ENCODE data around the gene SUCNR1.
"Not testable (repeated sequence)": the region's sequence is repeated elsewhere in the genome, so short reads cannot be mapped to it uniquely, and the experiment has no call there.

The SUCNR1 gene

GRCh38 chr3:151916781-151917180 is 43.3 kb downstream of the SUCNR1 start:
- no peaks in the 10 kb centered on the region for H3K4me1 ChIP-seq (ENCODE audit: control insufficient read depth, insufficient read depth, low read length)
- no peak overlapping the region for H3K27ac ChIP-seq (ENCODE audit: insufficient read depth, low read depth, low read length, poor library complexity, severe bottlenecking)
- no peak overlapping the region for H3K4me3 ChIP-seq (ENCODE audit: insufficient read depth, low read depth, low read length)
- H3K27me3 ChIP-seq (ENCODE audit: control insufficient read depth, insufficient read depth, low read length, poor library complexity, severe bottlenecking), result no peaks in the 10 kb centered on the region
- H3K36me3 ChIP-seq (ENCODE audit: control insufficient read depth, insufficient read depth, low read length), result no peaks in the 10 kb centered on the region
- no peaks in the 10 kb centered on the region for H3K9me3 ChIP-seq (ENCODE audit: control insufficient read depth, low read length)

DNA sequence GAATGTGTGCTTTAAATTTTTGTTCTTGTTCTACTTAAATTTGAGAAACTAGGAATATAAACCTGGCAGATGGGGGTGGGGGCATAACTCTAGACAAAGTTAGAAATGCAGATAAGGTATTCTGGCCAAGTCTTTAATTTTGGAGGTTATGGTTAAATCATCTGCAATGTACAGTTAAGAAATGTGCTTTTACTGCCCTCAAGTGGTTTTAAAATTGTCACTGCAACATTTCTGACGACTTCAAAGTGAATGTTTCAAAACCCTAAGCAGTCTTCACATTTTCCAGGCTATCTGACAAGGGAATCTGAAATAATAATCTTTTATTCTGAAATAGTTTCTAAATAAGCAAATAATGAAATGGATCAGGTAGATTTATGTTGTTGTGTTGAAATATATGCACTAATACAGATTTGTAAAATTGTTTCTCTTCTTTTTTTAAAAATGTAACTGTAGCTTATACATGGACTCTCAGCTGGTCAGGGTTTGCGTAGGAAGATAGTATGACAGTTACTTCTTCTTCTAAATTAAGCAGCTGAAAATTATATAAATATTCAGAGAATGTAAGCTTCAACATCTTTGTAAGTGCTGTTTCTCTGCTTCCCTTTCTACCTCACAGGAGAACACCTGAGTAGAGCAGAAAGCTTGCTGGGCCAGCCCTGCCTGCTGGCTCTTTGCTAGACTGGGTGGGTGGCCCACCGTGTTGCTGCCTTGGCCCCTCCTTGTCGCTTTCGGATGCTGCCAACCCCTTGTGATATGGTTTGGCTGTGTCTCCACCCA is 45.0 kb downstream of the SUCNR1 start:
- no peaks in the 10 kb centered on the region for H3K36me3 ChIP-seq (ENCODE audit: control insufficient read depth, insufficient read depth, low read length)
- no peak overlapping the region for H3K4me3 ChIP-seq (ENCODE audit: insufficient read depth, low read depth, low read length)
- no peaks in the 10 kb centered on the region for H3K9me3 ChIP-seq (ENCODE audit: control insufficient read depth, low read length)
- no peak overlapping the region for H3K27ac ChIP-seq (ENCODE audit: insufficient read depth, low read depth, low read length, poor library complexity, severe bottlenecking)
- 63 to 70% methylated on average over 4 of the region's 5 CpGs for WGBS, 2 experiments
- no peaks in the 10 kb centered on the region for H3K4me1 ChIP-seq (ENCODE audit: control insufficient read depth, insufficient read depth, low read length)
- H3K27me3 ChIP-seq (ENCODE audit: control insufficient read depth, insufficient read depth, low read length, poor library complexity, severe bottlenecking), result no peaks in the 10 kb centered on the region

- Histone ChIP-seq H3K27me3 (ENCODE audit: control insufficient read depth, insufficient read depth, low read length, poor library complexity, severe bottlenecking) (no peaks in the 10 kb centered on the region), H3K4me3 (ENCODE audit: insufficient read depth, low read depth, low read length) (no peak overlapping the region)
- 88 to 93% methylated on average over 2 of the region's 2 CpGs for WGBS, 2 experiments
Measured at GRCh38 chr3:151919030-151919328, 45.5 kb downstream of the SUCNR1 start.

GRCh38 chr3:151919446-151919845 is 46.0 kb downstream of the SUCNR1 start:
- H3K36me3 ChIP-seq (ENCODE audit: control insufficient read depth, insufficient read depth, low read length), result no peaks in the 10 kb centered on the region
- no peaks in the 10 kb centered on the region for H3K27me3 ChIP-seq (ENCODE audit: control insufficient read depth, insufficient read depth, low read length, poor library complexity, severe bottlenecking)
- H3K27ac ChIP-seq (ENCODE audit: insufficient read depth, low read depth, low read length, poor library complexity, severe bottlenecking), result no peak overlapping the region
- 90 to 97% methylated on average over 3 of the region's 3 CpGs for WGBS, 2 experiments
- no peaks in the 10 kb centered on the region for H3K4me1 ChIP-seq (ENCODE audit: control insufficient read depth, insufficient read depth, low read length)
- H3K4me3 ChIP-seq (ENCODE audit: insufficient read depth, low read depth, low read length), result no peak overlapping the region
- no peaks in the 10 kb centered on the region for H3K9me3 ChIP-seq (ENCODE audit: control insufficient read depth, low read length)

More at GRCh38 chr3:151919030-151919328, 45.5 kb downstream of the SUCNR1 start:
- H3K4me1 ChIP-seq (ENCODE audit: control insufficient read depth, insufficient read depth, low read length), result no peaks in the 10 kb centered on the region
- H3K9me3 ChIP-seq (ENCODE audit: control insufficient read depth, low read length), result no peaks in the 10 kb centered on the region
- H3K27ac ChIP-seq (ENCODE audit: insufficient read depth, low read depth, low read length, poor library complexity, severe bottlenecking), result no peak overlapping the region
- H3K36me3 ChIP-seq (ENCODE audit: control insufficient read depth, insufficient read depth, low read length), result no peaks in the 10 kb centered on the region

- H3K4me1 ChIP-seq (ENCODE audit: control insufficient read depth, insufficient read depth, low read length), result no peaks in the 10 kb centered on the region
- no peak overlapping the region for H3K27ac ChIP-seq (ENCODE audit: insufficient read depth, low read depth, low read length, poor library complexity, severe bottlenecking)
- H3K9me3 ChIP-seq (ENCODE audit: control insufficient read depth, low read length), result no peaks in the 10 kb centered on the region
- no peaks in the 10 kb centered on the region for H3K36me3 ChIP-seq (ENCODE audit: control insufficient read depth, insufficient read depth, low read length)
- 33 to 57% methylated on average over 1 of the region's 1 CpG for WGBS, 2 experiments
- no peak overlapping the region for H3K4me3 ChIP-seq (ENCODE audit: insufficient read depth, low read depth, low read length)
- no peaks in the 10 kb centered on the region for H3K27me3 ChIP-seq (ENCODE audit: control insufficient read depth, insufficient read depth, low read length, poor library complexity, severe bottlenecking)
Measured at GRCh38 chr3:151923901-151924300, 50.5 kb downstream of the SUCNR1 start.

DNA sequence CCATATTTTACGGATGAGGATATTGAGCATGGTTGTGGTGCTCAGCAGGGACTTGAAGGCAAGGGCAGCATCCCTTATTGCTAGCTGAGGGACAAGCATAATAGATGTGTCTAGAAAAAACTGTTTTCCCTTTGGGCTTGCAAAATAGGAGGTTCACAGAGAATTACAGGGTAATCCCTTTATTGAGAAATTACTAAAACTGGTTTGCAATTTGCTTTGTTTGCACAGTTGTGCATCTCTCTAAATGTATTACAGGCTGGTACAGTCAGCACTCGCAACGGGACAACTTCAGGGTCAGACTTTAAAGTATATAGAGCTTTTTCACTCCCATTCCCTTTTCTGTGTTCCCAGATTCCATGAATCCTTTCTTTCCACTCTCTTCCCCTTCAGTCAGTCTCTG is 51.3 kb downstream of the SUCNR1 start:
- WGBS, 2 experiments, result 94 to 95% methylated on average over 3 of the region's 3 CpGs

GRCh38 chr3:151925419-151925818 is 52.0 kb downstream of the SUCNR1 start:
- H3K27me3 ChIP-seq (ENCODE audit: control insufficient read depth, insufficient read depth, low read length, poor library complexity, severe bottlenecking), result no peaks in the 10 kb centered on the region
- 86 to 90% methylated on average over 4 of the region's 4 CpGs for WGBS, 2 experiments
- H3K4me3 ChIP-seq (ENCODE audit: insufficient read depth, low read depth, low read length), result no peak overlapping the region
- no peaks in the 10 kb centered on the region for H3K4me1 ChIP-seq (ENCODE audit: control insufficient read depth, insufficient read depth, low read length)
- H3K36me3 ChIP-seq (ENCODE audit: control insufficient read depth, insufficient read depth, low read length), result no peaks in the 10 kb centered on the region
- H3K27ac ChIP-seq (ENCODE audit: insufficient read depth, low read depth, low read length, poor library complexity, severe bottlenecking), result no peak overlapping the region
- no peaks in the 10 kb centered on the region for H3K9me3 ChIP-seq (ENCODE audit: control insufficient read depth, low read length)

More for the DNA sequence above, 51.3 kb downstream of the SUCNR1 start:
- Histone ChIP-seq H3K36me3 (ENCODE audit: control insufficient read depth, insufficient read depth, low read length) (no peaks in the 10 kb centered on the region), H3K9me3 (ENCODE audit: control insufficient read depth, low read length) (no peaks in the 10 kb centered on the region), H3K4me3 (ENCODE audit: insufficient read depth, low read depth, low read length) (no peak overlapping the region), H3K27ac (ENCODE audit: insufficient read depth, low read depth, low read length, poor library complexity, severe bottlenecking) (no peak overlapping the region), H3K4me1 (ENCODE audit: control insufficient read depth, insufficient read depth, low read length) (no peaks in the 10 kb centered on the region), H3K27me3 (ENCODE audit: control insufficient read depth, insufficient read depth, low read length, poor library complexity, severe bottlenecking) (no peaks in the 10 kb centered on the region)

DNA sequence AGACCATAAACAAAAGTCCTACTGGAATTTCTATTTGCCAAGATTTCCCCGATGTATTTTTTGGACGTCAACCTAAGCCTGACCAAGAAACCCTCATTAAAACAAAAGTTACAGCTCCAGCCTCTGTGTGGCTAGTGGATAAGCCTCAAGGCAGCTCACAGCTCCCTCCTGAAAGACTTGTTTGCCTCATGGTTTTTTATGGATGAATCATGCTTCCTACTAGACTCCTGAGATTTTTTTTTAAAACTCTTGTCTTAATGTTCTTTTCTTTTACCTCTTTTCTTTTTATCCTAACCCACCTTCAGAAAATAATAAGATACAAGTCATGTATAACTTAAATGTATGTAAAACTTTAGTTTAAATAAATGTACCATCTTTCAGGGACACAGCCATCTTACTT is 52.4 kb downstream of the SUCNR1 start:
- Histone ChIP-seq H3K9me3 (ENCODE audit: control insufficient read depth, low read length) (no peaks in the 10 kb centered on the region), H3K36me3 (ENCODE audit: control insufficient read depth, insufficient read depth, low read length) (no peaks in the 10 kb centered on the region), H3K4me1 (ENCODE audit: control insufficient read depth, insufficient read depth, low read length) (no peaks in the 10 kb centered on the region), H3K4me3 (ENCODE audit: insufficient read depth, low read depth, low read length) (no peak overlapping the region), H3K27me3 (ENCODE audit: control insufficient read depth, insufficient read depth, low read length, poor library complexity, severe bottlenecking) (no peaks in the 10 kb centered on the region), H3K27ac (ENCODE audit: insufficient read depth, low read depth, low read length, poor library complexity, severe bottlenecking) (no peak overlapping the region)
- 66 to 69% methylated on average over 2 of the region's 2 CpGs for WGBS, 2 experiments

DNA sequence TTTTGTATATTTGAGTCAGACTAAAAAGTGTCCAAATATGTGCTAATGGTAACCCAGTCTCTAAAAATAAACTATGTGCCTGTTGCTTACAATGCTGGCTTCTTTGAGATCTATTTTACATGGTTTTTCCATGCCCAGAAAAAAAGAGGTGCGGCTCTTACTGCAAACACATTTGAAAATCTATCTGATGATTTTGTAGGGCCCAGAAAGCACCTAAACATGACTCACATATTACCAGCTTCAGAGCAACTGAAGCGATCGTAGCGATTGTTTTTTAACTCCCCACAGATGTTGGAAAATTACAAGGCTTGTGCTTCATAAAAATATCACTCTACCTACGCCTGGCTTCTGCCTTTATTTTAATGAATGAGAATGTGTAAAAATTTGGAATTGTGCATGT is 53.5 kb downstream of the SUCNR1 start:
- H3K9me3 ChIP-seq (ENCODE audit: control insufficient read depth, low read length), result no peaks in the 10 kb centered on the region
- H3K4me1 ChIP-seq (ENCODE audit: control insufficient read depth, insufficient read depth, low read length), result no peaks in the 10 kb centered on the region
- WGBS, 2 experiments, result 96 to 98% methylated on average over 5 of the region's 5 CpGs
- H3K4me3 ChIP-seq (ENCODE audit: insufficient read depth, low read depth, low read length), result no peak overlapping the region
- H3K36me3 ChIP-seq (ENCODE audit: control insufficient read depth, insufficient read depth, low read length), result no peaks in the 10 kb centered on the region
- H3K27ac ChIP-seq (ENCODE audit: insufficient read depth, low read depth, low read length, poor library complexity, severe bottlenecking), result no peak overlapping the region
- H3K27me3 ChIP-seq (ENCODE audit: control insufficient read depth, insufficient read depth, low read length, poor library complexity, severe bottlenecking), result no peaks in the 10 kb centered on the region

GRCh38 chr3:151927915-151928525 is 54.6 kb downstream of the SUCNR1 start:
- H3K4me1 ChIP-seq (ENCODE audit: control insufficient read depth, insufficient read depth, low read length); H3K27me3 ChIP-seq (ENCODE audit: control insufficient read depth, insufficient read depth, low read length, poor library complexity, severe bottlenecking); H3K9me3 ChIP-seq (ENCODE audit: control insufficient read depth, low read length); H3K4me3 ChIP-seq (ENCODE audit: insufficient read depth, low read depth, low read length); H3K36me3 ChIP-seq (ENCODE audit: control insufficient read depth, insufficient read depth, low read length); H3K27ac ChIP-seq (ENCODE audit: insufficient read depth, low read depth, low read length, poor library complexity, severe bottlenecking): not testable (repeated sequence)
- 95 to 96% methylated on average over 49 of the region's 49 CpGs for WGBS, 2 experiments

All from ectodermal cell (in vitro differentiated cells).